ENCODE results near the gene SIL1.

SIL1 gene

GRCh38 chr5:138944527-138945322 is 253.4 kb downstream of the SIL1 start:
- 86% methylated on average over 23 of the region's 23 CpGs for WGBS
- Histone ChIP-seq H3K4me3 (ENCODE audit: insufficient read depth in 1 of 2, low read depth in 1 of 2, low read length in 2 of 2) (no peak overlapping the region), H3K4me1 (ENCODE audit: control insufficient read depth, insufficient read depth, low read depth, low read length) (peaks cover 58% of the 10 kb centered on the region), H2BK5ac (ENCODE audit: low read depth, low read length, poor library complexity, severe bottlenecking) (peak overlapping the region; percentile 12), H2AFZ (ENCODE audit: low read depth, low read length) (no peak overlapping the region), H2BK12ac (ENCODE audit: low read length in 2 of 2) (no peak overlapping the region), H3K23ac (ENCODE audit: low read length in 2 of 2) (no peak overlapping the region), H3K27ac (ENCODE audit: low read length, poor library complexity, severe bottlenecking) (peak overlapping the region; percentile 77), H2BK120ac (ENCODE audit: low read depth, low read length) (no peak overlapping the region), H3K36me3 (ENCODE audit: control insufficient read depth in 1 of 2, insufficient read depth in 2 of 2, low read depth in 1 of 2, low read length in 2 of 2) (peaks cover 21 to 22% of the 10 kb centered on the region in 2 experiments), H3K9me3 (ENCODE audit: control insufficient read depth, low read length) (peaks cover 2% of the 10 kb centered on the region), H3K79me1 (replicated peaks; ENCODE audit: low read length, poor library complexity, severe bottlenecking) (no peaks in the 10 kb centered on the region), H4K91ac (ENCODE audit: low read length) (no peak overlapping the region), H3K9ac (ENCODE audit: low read length) (no peak overlapping the region), H3K27me3 (ENCODE audit: control insufficient read depth in 1 of 2, insufficient read depth in 1 of 2, low read length in 2 of 2) (no peaks in the 10 kb centered on the region), H4K8ac (ENCODE audit: low read length) (no peak overlapping the region), H3K14ac (ENCODE audit: low read length in 2 of 2) (no peak overlapping the region), H3K18ac (ENCODE audit: low read depth in 1 of 2, low read length in 2 of 2) (no peak overlapping the region), H2AK5ac (ENCODE audit: low read length, severe bottlenecking) (peak overlapping the region; percentile 67), H3K4me2 (ENCODE audit: low read length, poor library complexity, severe bottlenecking) (no peak overlapping the region), H2BK15ac (ENCODE audit: low read depth, poor library complexity, severe bottlenecking) (no peak overlapping the region), H3K4ac (ENCODE audit: low read depth in 1 of 2, low read length in 2 of 2) (no peak overlapping the region)
- DNase-seq = no peak

GRCh38 chr5:138943599-138944173 is 254.5 kb downstream of the SIL1 start:
- DNase-seq = no peak
- Histone ChIP-seq H3K4ac (ENCODE audit: low read depth in 1 of 2, low read length in 2 of 2) (no peak overlapping the region), H2BK5ac (ENCODE audit: low read depth, low read length, poor library complexity, severe bottlenecking) (no peak overlapping the region), H3K79me1 (replicated peaks; ENCODE audit: low read length, poor library complexity, severe bottlenecking) (no peaks in the 10 kb centered on the region), H3K23ac (ENCODE audit: low read length in 2 of 2) (no peak overlapping the region), H3K9me3 (ENCODE audit: control insufficient read depth, low read length) (peaks cover 2% of the 10 kb centered on the region), H3K14ac (ENCODE audit: low read length in 2 of 2) (no peak overlapping the region), H3K36me3 (ENCODE audit: control insufficient read depth in 1 of 2, insufficient read depth in 2 of 2, low read depth in 1 of 2, low read length in 2 of 2) (peaks cover 22 to 23% of the 10 kb centered on the region in 2 experiments), H3K27me3 (ENCODE audit: control insufficient read depth in 1 of 2, insufficient read depth in 1 of 2, low read length in 2 of 2) (no peaks in the 10 kb centered on the region), H4K91ac (ENCODE audit: low read length) (no peak overlapping the region), H2BK12ac (ENCODE audit: low read length in 2 of 2) (no peak overlapping the region), H3K4me2 (ENCODE audit: low read length, poor library complexity, severe bottlenecking) (no peak overlapping the region), H3K27ac (ENCODE audit: low read length, poor library complexity, severe bottlenecking) (peak overlapping the region; percentile 77), H3K18ac (ENCODE audit: low read depth in 1 of 2, low read length in 2 of 2) (no peak overlapping the region), H2BK15ac (ENCODE audit: low read depth, poor library complexity, severe bottlenecking) (no peak overlapping the region), H2AFZ (ENCODE audit: low read depth, low read length) (no peak overlapping the region), H3K4me3 (ENCODE audit: insufficient read depth in 1 of 2, low read depth in 1 of 2, low read length in 2 of 2) (no peak overlapping the region), H4K8ac (ENCODE audit: low read length) (no peak overlapping the region), H3K4me1 (ENCODE audit: control insufficient read depth, insufficient read depth, low read depth, low read length) (peaks cover 50% of the 10 kb centered on the region), H3K9ac (ENCODE audit: low read length) (no peak overlapping the region), H2BK120ac (ENCODE audit: low read depth, low read length) (no peak overlapping the region), H2AK5ac (ENCODE audit: low read length, severe bottlenecking) (peak overlapping the region; percentile 28)
- 89% methylated on average over 6 of the region's 6 CpGs for WGBS

DNA sequence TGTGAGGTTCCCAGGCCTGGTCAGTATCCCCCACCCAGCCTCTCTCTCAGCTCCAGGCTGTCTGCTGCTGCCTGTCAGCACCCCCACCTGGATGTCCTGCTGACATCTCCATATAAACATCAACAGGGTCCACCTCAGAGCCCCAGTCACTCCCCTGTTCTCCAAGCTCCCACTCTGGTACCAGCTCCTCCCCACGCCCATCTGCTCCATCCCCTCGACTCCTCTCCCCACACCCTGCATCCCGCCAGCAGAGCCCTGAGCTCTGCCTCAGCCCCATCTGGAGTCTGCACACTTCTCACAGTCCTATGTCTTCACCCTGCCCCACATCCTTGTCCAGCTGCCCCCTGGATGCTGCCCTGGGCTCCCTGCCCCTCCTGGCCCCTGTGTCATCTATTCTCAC is 255.3 kb downstream of the SIL1 start:
- Histone ChIP-seq H3K14ac (ENCODE audit: low read length in 2 of 2) (no peak overlapping the region), H3K27me3 (ENCODE audit: control insufficient read depth in 1 of 2, insufficient read depth in 1 of 2, low read length in 2 of 2) (no peaks in the 10 kb centered on the region), H4K8ac (ENCODE audit: low read length) (no peak overlapping the region), H3K9ac (ENCODE audit: low read length) (no peak overlapping the region), H3K9me3 (ENCODE audit: control insufficient read depth, low read length) (peaks cover 2% of the 10 kb centered on the region), H2BK5ac (ENCODE audit: low read depth, low read length, poor library complexity, severe bottlenecking) (no peak overlapping the region), H3K4ac (ENCODE audit: low read depth in 1 of 2, low read length in 2 of 2) (no peak overlapping the region), H2BK120ac (ENCODE audit: low read depth, low read length) (no peak overlapping the region), H3K18ac (ENCODE audit: low read depth in 1 of 2, low read length in 2 of 2) (no peak overlapping the region), H2AK5ac (ENCODE audit: low read length, severe bottlenecking) (no peak overlapping the region), H3K23ac (ENCODE audit: low read length in 2 of 2) (no peak overlapping the region), H2AFZ (ENCODE audit: low read depth, low read length) (no peak overlapping the region), H3K27ac (ENCODE audit: low read length, poor library complexity, severe bottlenecking) (no peak overlapping the region), H3K4me1 (ENCODE audit: control insufficient read depth, insufficient read depth, low read depth, low read length) (peaks cover 42% of the 10 kb centered on the region), H3K4me3 (ENCODE audit: insufficient read depth in 1 of 2, low read depth in 1 of 2, low read length in 2 of 2) (no peak overlapping the region), H4K91ac (ENCODE audit: low read length) (no peak overlapping the region), H3K4me2 (ENCODE audit: low read length, poor library complexity, severe bottlenecking) (no peak overlapping the region), H2BK12ac (ENCODE audit: low read length in 2 of 2) (no peak overlapping the region), H3K79me1 (replicated peaks; ENCODE audit: low read length, poor library complexity, severe bottlenecking) (no peaks in the 10 kb centered on the region), H3K36me3 (ENCODE audit: control insufficient read depth in 1 of 2, insufficient read depth in 2 of 2, low read depth in 1 of 2, low read length in 2 of 2) (peaks cover 27% of the 10 kb centered on the region in 2 experiments), H2BK15ac (ENCODE audit: low read depth, poor library complexity, severe bottlenecking) (peak overlapping the region; percentile 30)
- WGBS = 81% methylated on average over 3 of the region's 3 CpGs
- no peak for DNase-seq

- no peak overlapping the region for H4K91ac ChIP-seq (ENCODE audit: low read length)
- H2BK12ac ChIP-seq (ENCODE audit: low read length in 2 of 2) = no peak overlapping the region
- peaks cover 2% of the 10 kb centered on the region for H3K9me3 ChIP-seq (ENCODE audit: control insufficient read depth, low read length)
- H3K27ac ChIP-seq (ENCODE audit: low read length, poor library complexity, severe bottlenecking) = no peak overlapping the region
- H3K4me1 ChIP-seq (ENCODE audit: control insufficient read depth, insufficient read depth, low read depth, low read length) = peaks cover 39% of the 10 kb centered on the region
- no peaks in the 10 kb centered on the region for H3K79me1 ChIP-seq (replicated peaks; ENCODE audit: low read length, poor library complexity, severe bottlenecking)
- no peak overlapping the region for H4K8ac ChIP-seq (ENCODE audit: low read length)
- H2AFZ ChIP-seq (ENCODE audit: low read depth, low read length) = no peak overlapping the region
- 100% methylated on average over 1 of the region's 2 CpGs for WGBS
- H3K4me3 ChIP-seq (ENCODE audit: insufficient read depth in 1 of 2, low read depth in 1 of 2, low read length in 2 of 2) = no peak overlapping the region
- no peak overlapping the region for H3K4me2 ChIP-seq (ENCODE audit: low read length, poor library complexity, severe bottlenecking)
- no peak overlapping the region for H3K14ac ChIP-seq (ENCODE audit: low read length in 2 of 2)
- H3K18ac ChIP-seq (ENCODE audit: low read depth in 1 of 2, low read length in 2 of 2) = no peak overlapping the region
- no peak overlapping the region for H3K23ac ChIP-seq (ENCODE audit: low read length in 2 of 2)
- H2BK120ac ChIP-seq (ENCODE audit: low read depth, low read length) = no peak overlapping the region
- H2BK5ac ChIP-seq (ENCODE audit: low read depth, low read length, poor library complexity, severe bottlenecking) = no peak overlapping the region
- no peak for DNase-seq
- H3K27me3 ChIP-seq (ENCODE audit: control insufficient read depth in 1 of 2, insufficient read depth in 1 of 2, low read length in 2 of 2) = no peaks in the 10 kb centered on the region
- H3K9ac ChIP-seq (ENCODE audit: low read length) = no peak overlapping the region
- no peak overlapping the region for H2BK15ac ChIP-seq (ENCODE audit: low read depth, poor library complexity, severe bottlenecking)
- H3K36me3 ChIP-seq (ENCODE audit: control insufficient read depth in 1 of 2, insufficient read depth in 2 of 2, low read depth in 1 of 2, low read length in 2 of 2) = peaks cover 22 to 30% of the 10 kb centered on the region in 2 experiments
- no peak overlapping the region for H3K4ac ChIP-seq (ENCODE audit: low read depth in 1 of 2, low read length in 2 of 2)
- peak overlapping the region; percentile 29 for H2AK5ac ChIP-seq (ENCODE audit: low read length, severe bottlenecking)
Observed at GRCh38 chr5:138942066-138942465, 256.1 kb downstream of the SIL1 start.

All from mesenchymal stem cell (in vitro differentiated cells and primary cell).